Activated T-cell treated with anti-CD3 and anti-CD28 coated beads for 24 hours (primary cell): ENCODE measurements around the gene BSN.
"Not testable (repeated sequence)": the region's sequence is repeated elsewhere in the genome, so short reads cannot be mapped to it uniquely, and the experiment has no call there.

Experiments used
- DNase-seq: peaks from one replicate; pipeline ENCODE4 v3.0.0-alpha.2; 2020; ENCODE audit warnings: low read depth

The BSN gene

GRCh38 chr3:49673715-49674496, 119.6 kb downstream of the BSN start, which contains the start of gene APEH:
APEH (plus strand) TSS chr3:49674351; CDS start chr3:49674402, 51 bp downstream.
- DNase-seq: peak; percentile 97

DNA sequence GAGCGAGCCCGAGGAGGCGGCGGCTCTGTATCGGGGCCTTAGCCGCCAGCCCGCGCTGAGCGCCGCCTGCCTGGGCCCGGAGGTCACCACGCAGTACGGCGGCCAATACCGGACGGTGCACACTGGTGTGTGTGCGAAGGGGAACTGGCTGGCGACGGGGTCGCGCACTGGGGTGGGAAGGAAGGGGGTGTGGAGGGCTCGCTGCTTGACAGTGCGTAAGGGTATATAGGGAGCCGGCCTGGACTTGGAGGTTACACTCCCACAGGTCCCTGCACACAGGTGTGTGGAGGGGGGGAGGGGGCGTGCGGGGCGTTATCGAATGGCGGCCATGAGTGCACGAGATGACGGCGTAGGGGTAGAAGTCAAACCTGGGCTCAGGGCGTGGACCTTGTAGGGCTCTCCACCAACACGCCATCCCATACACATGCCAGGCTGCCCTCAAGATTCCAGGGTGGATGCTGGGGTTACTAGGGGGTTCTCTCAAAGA, 120.3 kb downstream of the BSN start:
- DNase-seq: no peak

GRCh38 chr3:49675912-49676311, 121.6 kb downstream of the BSN start:
- no peak for DNase-seq

DNA sequence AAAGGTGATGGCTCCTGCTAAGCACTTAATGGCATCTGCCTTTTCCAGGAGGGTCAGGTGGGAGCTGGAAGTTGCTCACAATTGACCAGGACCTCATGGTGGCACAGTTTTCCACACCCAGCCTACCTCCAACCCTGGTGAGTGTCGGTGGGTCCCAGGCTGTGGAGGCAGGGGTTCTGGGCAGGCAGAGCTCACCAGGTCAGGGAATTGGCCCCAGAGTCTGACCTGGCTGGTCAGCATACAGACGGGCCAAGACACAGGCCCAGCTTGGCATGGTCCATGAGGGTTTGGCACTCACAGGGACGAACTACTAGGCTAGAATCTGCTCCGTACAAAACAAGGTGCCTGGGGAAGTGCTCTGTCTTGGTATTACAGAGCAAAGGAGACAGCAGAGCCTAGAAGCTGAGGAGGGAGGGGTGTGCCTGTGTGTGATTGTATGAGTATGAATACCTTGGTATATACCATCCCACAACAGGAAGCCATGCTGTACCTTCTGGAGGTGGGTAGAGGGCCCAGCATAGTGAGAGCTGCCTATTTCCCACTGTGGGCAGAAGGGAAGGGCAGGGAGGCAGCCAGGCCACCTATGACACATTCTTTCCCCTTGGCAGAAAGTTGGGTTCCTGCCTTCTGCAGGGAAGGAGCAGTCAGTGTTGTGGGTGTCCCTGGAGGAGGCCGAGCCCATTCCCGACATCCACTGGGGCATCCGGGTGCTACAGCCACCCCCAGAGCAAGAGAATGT, 126.4 kb downstream of the BSN start:
- DNase-seq: no peak

GRCh38 chr3:49681232-49681522, 126.9 kb downstream of the BSN start:
- DNase-seq: no peak

DNA sequence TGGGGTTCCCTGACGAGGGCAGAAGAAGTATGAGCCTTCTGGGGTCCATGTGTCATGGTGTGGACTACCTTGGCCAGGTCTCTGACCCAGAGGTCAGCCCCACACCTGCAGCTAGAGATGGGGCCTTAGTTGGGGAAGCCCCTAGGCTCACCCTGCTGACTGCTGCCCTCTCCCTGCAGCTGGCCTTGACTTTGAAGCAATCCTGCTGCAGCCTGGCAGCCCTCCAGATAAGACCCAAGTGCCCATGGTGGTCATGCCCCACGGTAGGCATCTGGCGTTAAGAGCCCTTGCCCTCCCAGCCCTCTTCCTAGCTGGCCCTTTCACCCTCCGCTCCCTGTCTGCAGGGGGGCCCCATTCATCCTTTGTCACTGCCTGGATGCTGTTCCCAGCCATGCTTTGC, 127.3 kb downstream of the BSN start:
- no peak for DNase-seq

DNA sequence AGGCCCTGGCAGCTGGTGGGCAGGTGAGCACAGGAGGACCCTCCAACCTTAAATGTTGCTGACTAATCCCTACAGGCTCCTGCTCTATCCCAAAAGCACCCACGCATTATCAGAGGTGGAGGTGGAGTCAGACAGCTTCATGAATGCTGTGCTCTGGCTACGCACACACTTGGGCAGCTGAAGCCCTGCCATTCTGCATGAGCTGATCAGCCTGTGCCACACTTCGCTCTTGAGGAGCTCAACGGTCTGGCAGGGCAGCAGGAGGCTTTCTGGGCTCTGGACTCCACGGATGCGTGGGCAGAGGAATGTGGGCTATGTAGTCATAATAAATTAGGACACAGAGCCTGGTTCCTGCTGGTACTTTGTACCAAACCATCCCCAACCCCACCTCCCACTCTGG, 128.9 kb downstream of the BSN start:
- no peak for DNase-seq

DNA sequence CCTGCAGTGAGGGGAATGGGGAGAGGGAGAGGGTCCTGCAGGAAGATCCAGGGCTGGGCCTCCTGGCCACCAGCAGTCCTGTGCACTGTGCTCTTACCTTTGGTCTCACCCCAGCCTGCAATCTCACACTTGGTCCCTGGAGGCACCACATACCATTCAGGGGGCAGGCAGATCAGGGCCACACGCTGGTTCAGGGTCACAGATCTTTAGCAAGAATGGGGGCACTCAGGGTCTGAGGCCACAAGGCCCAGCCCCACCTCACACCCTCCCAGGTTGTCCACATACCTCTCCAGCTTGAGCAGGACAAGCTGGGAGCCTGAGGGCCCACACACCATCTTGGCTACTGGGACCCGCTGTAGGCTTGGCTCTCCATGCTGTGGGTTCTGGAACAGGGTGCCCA, 130.2 kb downstream of the BSN start:
- DNase-seq: not testable (repeated sequence)

DNA sequence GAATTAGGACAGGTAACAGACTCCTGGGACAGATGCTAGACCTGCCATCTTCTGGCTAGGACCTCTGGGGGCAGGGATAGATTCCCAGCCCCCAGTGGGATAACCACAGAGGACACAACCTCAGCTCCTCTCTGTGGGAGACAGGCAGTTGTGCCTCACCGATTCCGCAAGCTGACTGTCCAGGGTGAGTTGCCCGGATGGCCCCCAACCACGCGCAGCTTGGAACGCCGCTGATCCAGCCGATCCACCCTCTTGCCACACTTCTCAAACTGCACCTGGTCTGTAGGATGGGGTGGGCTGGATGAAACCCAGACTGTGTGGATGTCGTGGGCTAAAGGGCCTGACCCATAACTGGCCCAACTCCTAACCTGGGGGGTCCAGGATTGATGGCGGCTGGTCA, 130.8 kb downstream of the BSN start:
- DNase-seq: not testable (repeated sequence)

- not testable (repeated sequence) for DNase-seq
These were observed 131.6 kb downstream of the BSN start for GRCh38 chr3:49685846-49686245.

GRCh38 chr3:49686346-49686745, 132.1 kb downstream of the BSN start:
- DNase-seq: not testable (repeated sequence)

GRCh38 chr3:49686769-49687423, 132.6 kb downstream of the BSN start:
- DNase-seq: peak; percentile 22

DNA sequence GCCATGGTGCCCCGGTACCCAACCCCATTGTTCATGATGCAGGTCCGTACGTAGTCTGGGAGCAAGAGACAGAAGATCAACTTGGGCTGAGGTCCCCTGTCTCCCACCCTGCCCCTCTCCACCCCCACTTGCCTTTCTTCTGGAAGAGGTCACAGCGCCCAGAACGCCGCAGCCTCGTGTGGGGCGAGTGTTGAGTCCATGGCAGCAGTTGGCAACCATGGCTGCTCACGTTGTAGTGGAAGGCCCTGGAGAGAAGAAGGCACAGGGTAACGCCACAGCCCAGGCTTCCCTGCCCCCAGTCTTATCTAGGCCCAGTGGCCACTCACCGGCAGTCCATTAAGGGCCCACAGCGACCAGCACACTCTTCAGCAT, 133.1 kb downstream of the BSN start:
- not testable (repeated sequence) for DNase-seq

DNA sequence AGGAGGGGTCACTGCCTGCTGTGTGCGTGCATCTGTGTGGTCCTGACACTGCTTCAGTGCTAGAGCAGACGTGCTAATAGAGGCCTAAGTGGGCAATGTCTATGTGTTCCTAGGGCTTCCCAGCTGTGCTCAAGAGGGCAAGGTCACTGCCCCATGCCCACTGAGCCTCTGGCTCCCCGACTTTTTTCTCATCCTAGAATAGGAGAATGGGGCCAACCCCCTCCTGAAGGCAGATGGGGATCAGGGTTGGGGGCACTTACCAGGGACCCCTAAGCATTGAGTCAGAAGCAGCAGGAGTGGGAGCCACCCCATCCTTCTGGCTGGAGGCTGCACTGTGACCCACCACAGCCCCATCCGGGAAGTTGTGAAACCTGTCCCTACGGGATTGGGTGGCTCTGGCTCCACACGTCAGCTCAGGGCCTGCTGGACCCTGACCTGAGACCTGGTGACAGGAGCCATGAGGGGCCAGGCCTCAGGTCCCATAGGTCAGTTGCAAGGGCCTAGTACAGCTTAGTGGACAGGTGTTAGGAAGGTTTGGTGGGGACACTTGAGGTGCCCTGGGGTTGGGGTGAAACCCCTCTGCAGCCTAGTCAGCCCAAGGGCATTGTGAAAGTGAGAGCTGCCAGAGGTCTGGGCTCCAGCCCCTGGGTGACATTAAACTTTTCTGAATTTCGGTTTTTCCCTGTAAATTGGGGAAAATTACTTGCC, 134.2 kb downstream of the BSN start:
- DNase-seq: not testable (repeated sequence)

- peak; percentile 90 for DNase-seq
These were observed 135.0 kb downstream of the BSN start, which contains the start of the genes MST1 and RNF123 for GRCh38 chr3:49689046-49689907. MST1 (minus strand) TSS chr3:49689474; CDS start chr3:49688691, 783 bp downstream. RNF123 (plus strand) TSS chr3:49689557; CDS start chr3:49691166, 1,609 bp downstream.

GRCh38 chr3:49689908-49690624, 135.8 kb downstream of the BSN start:
- not testable (repeated sequence) for DNase-seq

DNA sequence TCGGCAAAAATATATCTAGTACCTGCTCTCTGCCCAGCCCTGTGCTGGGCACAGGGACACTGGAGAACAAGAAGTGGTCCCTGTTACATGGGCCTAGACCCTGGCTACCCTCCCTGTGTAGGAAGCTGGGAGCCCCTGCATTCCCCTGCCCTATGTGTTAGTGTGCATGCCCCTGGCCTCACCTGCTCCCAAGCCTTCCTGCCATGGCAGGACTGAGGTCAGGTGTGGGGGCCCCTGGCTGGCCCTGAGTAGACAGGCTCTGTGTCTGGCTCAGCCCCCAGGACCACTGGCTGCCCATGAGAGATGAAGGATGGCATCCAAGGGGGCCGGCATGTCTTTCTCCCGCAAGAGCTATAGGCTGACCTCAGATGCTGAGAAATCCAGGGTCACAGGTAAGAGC, 136.6 kb downstream of the BSN start:
- DNase-seq: not testable (repeated sequence)

DNA sequence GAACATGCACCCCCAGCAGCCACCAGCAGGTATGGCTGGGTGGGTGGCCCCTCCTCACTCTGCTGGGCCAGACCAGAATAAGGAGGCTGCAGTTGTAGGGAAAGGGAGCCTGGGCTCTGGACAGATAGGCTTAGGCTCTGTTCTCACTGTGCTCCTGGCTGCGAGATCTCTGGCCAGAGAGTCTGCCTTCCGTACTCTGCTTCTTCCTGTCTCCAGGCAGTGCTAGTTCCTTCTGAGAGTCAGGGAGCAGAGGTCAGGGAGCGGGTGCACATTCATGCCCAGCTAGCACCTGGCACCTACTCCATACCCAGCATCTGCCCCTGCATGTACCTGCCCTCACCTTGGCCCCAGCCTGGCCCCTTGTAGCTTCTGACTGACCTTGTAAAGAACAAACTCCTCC, 137.2 kb downstream of the BSN start:
- DNase-seq: not testable (repeated sequence)

GRCh38 chr3:49694409-49695070, 140.3 kb downstream of the BSN start:
- not testable (repeated sequence) for DNase-seq
